ENCODE measurements around the gene C1QTNF7. TPM values are rescaled to one million over a fixed set of nuclear protein-coding genes. Genes with fewer than 3 reads are reported as not detected.

Gene C1QTNF7
- total and polyA plus RNA-seq, 2 of the 13 experiments (the other 11 are each of a cell fraction or from before 2014, with no cell fraction given), result not detected

GRCh38 chr4:15479089-15479912 is 51.5 kb downstream of the C1QTNF7 start (continued):
- TF ChIP-seq ATF6 (CRISPR knock-in tag; conservative IDR thresholded peaks at IDR 0.05) (no peak), ZBTB49 (CRISPR knock-in tag; IDR thresholded peaks at IDR 0.05; ENCODE audit: borderline replicate concordance) (no peak), MZF1 (CRISPR knock-in tag; IDR thresholded peaks at IDR 0.05; ENCODE audit: borderline replicate concordance) (no peak), ZFYVE20 (CRISPR knock-in tag; IDR thresholded peaks at IDR 0.05; ENCODE audit: borderline replicate concordance, low read depth) (no peak), CBX2 (IDR thresholded peaks at IDR 0.05; ENCODE audit: low read depth, low read length) (no peak), CBX2 (CRISPR knock-in tag; IDR thresholded peaks at IDR 0.05; ENCODE audit: low read depth) (no peak), ZMYM3 (CRISPR knock-in tag; IDR thresholded peaks at IDR 0.05) (no peak), AFF4 (CRISPR knock-in tag; IDR thresholded peaks at IDR 0.05) (no peak), STAT6 (CRISPR knock-in tag; IDR thresholded peaks at IDR 0.05; ENCODE audit: borderline replicate concordance) (no peak), EP300 (IDR thresholded peaks at IDR 0.05; ENCODE audit: low read depth in 2 of 2, low read length in 2 of 2) (no peak; a peak in 1 of 4 replicates), EP300 (CRISPR knock-in tag; IDR thresholded peaks at IDR 0.05; ENCODE audit: borderline replicate concordance) (no peak), MTA3 (CRISPR knock-in tag; IDR thresholded peaks at IDR 0.05) (no peak), ZBTB14 (CRISPR knock-in tag; IDR thresholded peaks at IDR 0.05) (no peak), SRY (CRISPR knock-in tag; IDR thresholded peaks at IDR 0.05) (no peak), ZFP36 (IDR thresholded peaks at IDR 0.05; ENCODE audit: borderline replicate concordance, low read depth, low read length, partially characterized antibody) (no peak), CCAR2 (optimal IDR thresholded peaks at IDR 0.05; ENCODE audit: low read depth, low read length) (no peak)
